Measurements from ENCODE around the gene NOD2.

DNA sequence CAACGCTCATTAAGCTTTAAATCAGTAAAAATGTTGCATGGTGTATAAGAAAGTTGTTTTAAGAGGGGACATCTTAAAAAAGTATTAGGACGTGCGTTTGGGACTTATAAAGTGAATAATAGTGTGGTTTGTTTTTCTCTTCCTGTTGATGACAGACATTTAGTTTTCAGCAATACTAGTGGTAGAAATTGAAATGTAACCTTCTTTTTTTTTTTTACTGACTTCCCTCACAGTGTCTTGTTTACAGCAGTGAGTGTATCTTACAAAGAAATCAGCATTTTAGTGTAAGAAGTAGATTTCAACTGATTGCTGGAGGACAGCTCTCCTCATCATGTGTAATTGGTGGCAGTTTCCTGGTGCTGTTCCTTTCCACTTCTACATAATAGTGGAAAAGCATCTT lies 88.1 kb downstream of the NOD2 start:
- TF ChIP-seq EZH2 (IDR thresholded peaks at IDR 0.05) = no peak
- TF ChIP-seq, protein P1, sequence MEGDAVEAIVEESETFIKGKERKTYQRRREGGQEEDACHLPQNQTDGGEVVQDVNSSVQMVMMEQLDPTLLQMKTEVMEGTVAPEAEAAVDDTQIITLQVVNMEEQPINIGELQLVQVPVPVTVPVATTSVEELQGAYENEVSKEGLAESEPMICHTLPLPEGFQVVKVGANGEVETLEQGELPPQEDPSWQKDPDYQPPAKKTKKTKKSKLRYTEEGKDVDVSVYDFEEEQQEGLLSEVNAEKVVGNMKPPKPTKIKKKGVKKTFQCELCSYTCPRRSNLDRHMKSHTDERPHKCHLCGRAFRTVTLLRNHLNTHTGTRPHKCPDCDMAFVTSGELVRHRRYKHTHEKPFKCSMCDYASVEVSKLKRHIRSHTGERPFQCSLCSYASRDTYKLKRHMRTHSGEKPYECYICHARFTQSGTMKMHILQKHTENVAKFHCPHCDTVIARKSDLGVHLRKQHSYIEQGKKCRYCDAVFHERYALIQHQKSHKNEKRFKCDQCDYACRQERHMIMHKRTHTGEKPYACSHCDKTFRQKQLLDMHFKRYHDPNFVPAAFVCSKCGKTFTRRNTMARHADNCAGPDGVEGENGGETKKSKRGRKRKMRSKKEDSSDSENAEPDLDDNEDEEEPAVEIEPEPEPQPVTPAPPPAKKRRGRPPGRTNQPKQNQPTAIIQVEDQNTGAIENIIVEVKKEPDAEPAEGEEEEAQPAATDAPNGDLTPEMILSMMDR (IDR thresholded peaks at IDR 0.05) = no peak

Data from neural progenitor cell (in vitro differentiated cells).